ENCODE measurements around the gene CEACAM16.

DNA sequence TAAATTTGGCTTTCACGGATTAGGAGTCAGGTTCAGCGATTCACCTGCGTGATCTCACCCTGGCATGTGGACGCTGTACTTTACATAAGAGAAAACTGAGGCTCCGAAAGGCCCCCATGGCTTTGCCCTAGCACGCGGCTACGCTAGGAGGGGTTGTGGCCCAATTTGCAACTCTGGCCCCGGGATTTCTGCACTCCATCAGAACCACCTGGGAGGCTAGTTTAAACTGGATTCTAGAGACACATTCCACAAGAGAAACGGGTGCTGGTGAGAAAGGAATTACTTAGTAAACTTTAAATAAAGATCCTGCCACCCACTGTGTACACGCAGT is 55.8 kb downstream of the CEACAM16 start:
- TF ChIP-seq GABPA (IDR thresholded peaks at IDR 0.05; ENCODE audit: low read depth) (no peak), CTCF (IDR thresholded peaks at IDR 0.05; ENCODE audit: insufficient read depth, low read length) (no peak), POLR2AphosphoS5 (IDR thresholded peaks at IDR 0.05; ENCODE audit: low read depth) (no peak)
